ENCODE measurements around the gene TSSC4. TPM values are rescaled to one million over a fixed set of nuclear protein-coding genes. Genes with fewer than 3 reads are reported as not detected.

The TSSC4 gene
- total RNA-seq, 3 donors from 2014 or later (not counting 1 experiment from before 2014, with no cell fraction given) = 52.8 to 67.9 (median 59.3) TPM

GRCh38 chr11:2443881-2444820 lies 43.6 kb downstream of the TSSC4 start, which contains the start of gene TRPM5:
TRPM5 (minus strand) TSS chr11:2444514; CDS start chr11:2423036, 21,478 bp downstream.
- Mint-ChIP-seq H3K9me3 (no peaks in the 10 kb centered on the region), H3K27ac (no peak within 1 kb of the TSS), H3K36me3 (no peaks in the 10 kb centered on the region), H3K27me3 (ENCODE audit: low read depth in 2 of 2) (peaks cover 24 to 27% of the 10 kb centered on the region in 2 donors), H3K4me1 (peaks cover 0 to 13% of the 10 kb centered on the region in 2 donors), H3K4me3 (peak within 1 kb of the TSS; percentile 76)
- Histone ChIP-seq H3K27me3 (ENCODE audit: control insufficient read depth, insufficient read depth, low read length) (peaks cover 31% of the 10 kb centered on the region), H3K36me3 (ENCODE audit: control insufficient read depth, insufficient read depth, low read length) (no peaks in the 10 kb centered on the region), H3K27ac (ENCODE audit: low read length) (no peak within 1 kb of the TSS), H3K9me3 (ENCODE audit: control insufficient read depth, insufficient read depth, low read length) (no peaks in the 10 kb centered on the region), H3K4me1 (ENCODE audit: control insufficient read depth, insufficient read depth, low read length) (peaks cover 37% of the 10 kb centered on the region), H3K4me3 (ENCODE audit: low read length) (peak within 1 kb of the TSS; percentile 42)
- ATAC-seq = peak; percentile 33 to 50 (median 43)
- DNase-seq = peak in 1 of 2 donors; percentile 83
- WGBS (ENCODE audit: insufficient coverage) = 12% methylated on average over 46 of the region's 64 CpGs
- intact Hi-C loops (cut with micrococcal nuclease) = no loop called here
- no peak for TF ChIP-seq CTCF (IDR thresholded peaks at IDR 0.05)

GRCh38 chr11:2444821-2445745 lies 44.5 kb downstream of the TSSC4 start, which contains the start of gene KCNQ1:
KCNQ1 (plus strand) TSS chr11:2445008; CDS start chr11:2445099, 91 bp downstream.
- H3K9me3 ChIP-seq (ENCODE audit: control insufficient read depth, insufficient read depth, low read length) = no peaks in the 10 kb centered on the region
- ATAC-seq (peak; percentile 75 to 83 (median 76)), DNase-seq (peak in 1 of 2 donors; percentile 64)
- Mint-ChIP-seq H3K36me3 (no peaks in the 10 kb centered on the region), H3K27ac (no peak within 1 kb of the TSS), H3K27me3 (ENCODE audit: low read depth in 2 of 2) (peaks cover 19 to 24% of the 10 kb centered on the region in 2 donors), H3K9me3 (no peaks in the 10 kb centered on the region), H3K4me3 (peak within 1 kb of the TSS; percentile 76), H3K4me1 (peaks cover 0 to 13% of the 10 kb centered on the region in 2 donors)
- peaks cover 31% of the 10 kb centered on the region for H3K27me3 ChIP-seq (ENCODE audit: control insufficient read depth, insufficient read depth, low read length)
- intact Hi-C loops (cut with micrococcal nuclease) = no loop called here
- peak within 1 kb of the TSS; percentile 42 for H3K4me3 ChIP-seq (ENCODE audit: low read length)
- peaks cover 37% of the 10 kb centered on the region for H3K4me1 ChIP-seq (ENCODE audit: control insufficient read depth, insufficient read depth, low read length)
- TF ChIP-seq CTCF (IDR thresholded peaks at IDR 0.05) = no peak
- H3K36me3 ChIP-seq (ENCODE audit: control insufficient read depth, insufficient read depth, low read length) = no peaks in the 10 kb centered on the region
- H3K27ac ChIP-seq (ENCODE audit: low read length) = no peak within 1 kb of the TSS
- under 1% methylated on average over 116 of the region's 116 CpGs for WGBS (ENCODE audit: insufficient coverage)

GRCh38 chr11:2445746-2446551 lies 45.4 kb downstream of the TSSC4 start:
- TF ChIP-seq CTCF (IDR thresholded peaks at IDR 0.05) = no peak
- Histone ChIP-seq H3K9me3 (ENCODE audit: control insufficient read depth, insufficient read depth, low read length) (no peaks in the 10 kb centered on the region), H3K27ac (ENCODE audit: low read length) (no peak overlapping the region), H3K4me3 (ENCODE audit: low read length) (peak overlapping the region; percentile 42), H3K27me3 (ENCODE audit: control insufficient read depth, insufficient read depth, low read length) (peaks cover 31% of the 10 kb centered on the region), H3K36me3 (ENCODE audit: control insufficient read depth, insufficient read depth, low read length) (no peaks in the 10 kb centered on the region), H3K4me1 (ENCODE audit: control insufficient read depth, insufficient read depth, low read length) (peaks cover 43% of the 10 kb centered on the region)
- H3K27me3 Mint-ChIP-seq (ENCODE audit: low read depth in 2 of 2) = peaks cover 18 to 22% of the 10 kb centered on the region in 2 donors
- ATAC-seq (no peak), DNase-seq (peak in 1 of 2 donors; percentile 36)
- no peak overlapping the region for H3K27ac Mint-ChIP-seq
- no peaks in the 10 kb centered on the region for H3K9me3 Mint-ChIP-seq
- peak overlapping the region; percentile 76 for H3K4me3 Mint-ChIP-seq
- intact Hi-C loops (cut with micrococcal nuclease) = no loop called here
- peaks cover 0 to 13% of the 10 kb centered on the region in 2 donors for H3K4me1 Mint-ChIP-seq
- 74% methylated on average over 23 of the region's 23 CpGs for WGBS (ENCODE audit: insufficient coverage)
- H3K36me3 Mint-ChIP-seq = no peaks in the 10 kb centered on the region

All from natural killer cell (primary cell).